ENCODE results near the gene COQ5. TPM values are rescaled to one million over a fixed set of nuclear protein-coding genes. Genes with fewer than 3 reads are reported as not detected.

COQ5 gene
- total RNA-seq, 1 experiment from 2014 or later: 14.2 TPM

DNA sequence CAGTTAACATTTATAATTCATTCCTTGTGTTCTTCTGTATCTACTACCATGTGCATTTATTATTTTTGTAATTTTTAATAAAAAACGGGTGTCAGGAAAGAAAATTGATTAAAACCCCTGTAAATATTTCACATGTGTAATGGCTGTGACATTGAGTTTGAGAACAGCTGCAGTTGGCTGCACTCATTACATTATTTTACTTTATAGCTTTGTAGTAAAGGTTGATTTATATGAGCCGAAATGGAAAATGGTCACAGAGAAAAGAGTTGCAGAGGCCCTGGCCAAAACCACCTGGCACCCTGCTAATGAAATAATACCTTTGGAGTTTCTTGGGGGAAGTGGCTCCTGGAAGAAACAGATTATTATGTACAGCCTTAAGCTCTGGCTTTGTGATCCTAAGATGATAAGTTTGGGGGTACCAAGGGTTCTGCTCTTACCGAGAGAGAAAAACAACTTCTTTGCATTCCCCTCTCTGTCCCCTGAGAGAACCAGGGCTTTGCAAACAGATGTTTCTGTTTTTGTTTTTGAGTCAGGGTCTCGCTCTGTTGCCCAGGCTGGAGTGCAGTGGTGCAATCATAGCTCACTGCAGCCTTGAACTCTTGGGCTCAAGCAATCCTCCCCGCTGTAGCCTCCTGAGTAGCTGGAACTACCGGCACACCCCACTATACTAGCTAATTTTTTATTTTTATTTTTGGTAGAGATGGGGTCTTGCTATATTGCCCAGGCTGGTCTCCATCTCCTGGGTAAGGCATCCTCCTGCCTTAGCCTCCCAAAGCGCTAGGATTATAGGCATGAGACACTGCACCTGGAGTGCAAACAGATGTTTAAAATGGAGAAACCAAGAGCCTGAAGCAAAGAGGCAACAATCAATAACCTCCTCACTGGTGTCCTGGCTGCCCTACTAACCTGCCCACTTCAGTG, 42.7 kb downstream of the COQ5 start:
- DNase-seq (ENCODE audit: low spot score): no peak

DNA sequence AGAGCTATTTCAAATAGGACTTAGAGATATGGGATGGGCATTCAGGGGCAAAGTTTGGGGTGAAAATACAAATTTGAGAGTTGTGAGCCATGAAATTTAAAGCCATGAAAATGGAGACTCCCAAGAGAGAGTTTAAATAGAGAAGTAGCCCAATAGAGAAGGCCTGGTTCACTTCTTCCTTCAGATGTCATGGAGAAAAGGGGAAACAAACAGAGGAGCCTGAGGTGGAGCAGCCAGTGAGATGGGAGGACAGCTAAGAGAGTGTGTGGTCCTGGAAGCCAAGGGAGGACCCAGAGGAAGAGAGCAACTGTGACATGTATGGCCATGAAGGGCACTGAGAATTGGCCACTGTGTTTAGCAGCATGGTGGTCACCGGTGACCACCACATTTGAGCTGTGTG, 45.3 kb downstream of the COQ5 start:
- DNase-seq (ENCODE audit: low spot score): no peak

GRCh38 chr12:120481022-120481767, 47.8 kb downstream of the COQ5 start:
- DNase-seq (ENCODE audit: low spot score): no peak

DNA sequence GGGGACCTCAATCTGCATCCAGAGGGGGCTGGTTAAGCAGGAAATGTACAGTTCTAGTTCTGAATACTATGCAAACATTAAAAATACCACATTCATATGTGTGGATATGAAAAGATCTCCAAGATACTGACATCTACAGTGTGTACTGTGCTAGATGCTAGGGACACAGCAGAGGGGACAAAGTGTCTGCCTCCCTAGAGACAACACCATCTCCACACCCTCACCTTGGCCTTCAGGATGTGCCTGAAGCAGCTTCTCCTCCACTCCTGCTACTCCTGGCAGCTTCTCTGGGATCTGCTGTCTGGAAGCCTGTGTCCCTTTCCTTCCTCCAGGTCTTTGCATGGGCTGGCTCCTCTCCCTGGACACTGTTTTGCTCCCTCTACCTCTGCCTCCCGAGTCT, 48.7 kb downstream of the COQ5 start:
- DNase-seq (ENCODE audit: low spot score): no peak

- DNase-seq (ENCODE audit: low spot score): no peak
These were observed 49.5 kb downstream of the COQ5 start for GRCh38 chr12:120479458-120479857.

GRCh38 chr12:120475643-120476042, 53.3 kb downstream of the COQ5 start:
- no peak for DNase-seq (ENCODE audit: low spot score)

DNA sequence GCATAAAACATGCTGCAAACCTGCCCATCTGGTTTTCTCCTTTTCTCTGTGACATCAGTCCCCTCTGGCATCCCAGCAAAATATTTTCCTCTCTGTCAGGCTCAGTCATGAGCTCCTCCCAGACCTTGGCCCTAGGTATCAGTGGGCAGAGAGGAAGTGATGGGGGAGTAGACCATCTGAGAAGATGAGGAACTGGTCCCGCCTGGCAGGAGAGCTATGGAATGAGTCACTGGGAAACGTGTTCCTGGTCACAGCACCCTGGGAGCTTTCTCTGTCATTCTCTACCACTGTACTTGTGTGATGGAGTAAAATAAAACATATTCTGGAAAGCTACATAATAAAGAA, 54.4 kb downstream of the COQ5 start:
- peak; percentile 90 for DNase-seq (ENCODE audit: low spot score)

DNA sequence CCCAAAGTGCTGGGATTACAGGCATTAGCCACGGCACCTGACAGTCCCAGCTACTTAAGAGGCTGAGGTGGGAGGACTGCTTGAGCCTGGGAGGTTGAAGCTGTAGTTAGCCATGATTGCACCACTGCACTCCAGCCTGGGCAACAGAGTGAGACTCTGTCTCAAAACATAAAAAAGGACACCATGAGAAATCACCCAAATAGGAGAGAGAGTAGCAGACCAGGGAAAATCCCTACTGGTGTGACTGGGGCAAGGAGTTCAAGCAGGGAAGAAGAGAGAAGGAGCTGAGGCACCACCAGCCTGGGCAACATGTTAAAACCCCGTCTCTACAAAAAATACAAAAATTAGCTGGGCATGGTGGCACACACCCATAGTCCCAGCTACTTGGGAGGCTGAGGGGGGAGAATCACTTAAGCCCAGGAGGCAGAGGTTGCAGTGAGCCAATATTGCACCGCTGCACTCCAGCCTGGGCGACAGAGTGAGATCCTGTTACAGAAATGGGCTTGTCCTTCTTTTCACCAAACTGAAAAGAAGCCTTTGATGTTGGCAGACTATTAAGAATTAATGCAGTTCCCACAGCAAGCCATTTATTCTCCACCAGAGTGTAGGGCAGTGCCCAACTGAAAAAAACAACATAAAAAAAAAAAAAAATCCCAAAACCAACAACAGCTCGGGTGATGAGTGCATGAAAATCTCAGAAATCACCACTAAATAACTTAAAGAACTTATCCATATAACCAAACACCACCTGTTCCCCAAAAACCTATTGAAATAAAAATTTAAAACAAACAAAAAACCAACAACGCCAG, 54.9 kb downstream of the COQ5 start:
- DNase-seq (ENCODE audit: low spot score): no peak

GRCh38 chr12:120472521-120472920, 56.4 kb downstream of the COQ5 start:
- DNase-seq (ENCODE audit: low spot score): no peak

DNA sequence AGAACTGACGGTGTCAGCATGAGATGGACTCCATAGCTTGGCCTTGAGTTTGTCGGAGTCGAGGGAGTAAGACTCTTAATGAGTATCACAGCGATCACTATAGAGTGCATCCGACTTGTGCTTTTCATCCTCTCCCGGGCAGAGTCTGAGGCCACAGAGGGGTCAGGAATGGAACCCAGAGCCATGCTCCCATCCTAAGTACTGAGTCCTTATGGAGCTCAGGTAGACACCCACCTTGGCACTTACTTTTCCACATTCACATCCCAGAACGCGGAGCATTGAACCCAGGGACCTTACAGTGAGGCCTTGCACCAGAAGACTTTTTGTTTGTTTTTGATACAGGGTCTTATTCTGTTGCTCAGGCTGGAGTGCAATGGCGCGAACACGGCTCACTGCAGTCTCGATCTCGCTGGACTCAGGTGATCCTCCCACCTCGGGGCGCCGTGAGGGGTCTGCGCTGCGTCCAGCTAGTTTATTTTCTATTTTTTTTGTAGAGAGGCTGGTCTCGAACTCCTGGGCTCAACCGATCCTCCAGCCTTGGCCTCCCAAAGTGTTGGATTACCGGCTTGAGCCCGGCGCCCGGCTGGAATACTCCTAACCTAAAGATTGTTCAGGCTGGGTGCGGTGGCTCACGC, 58.7 kb downstream of the COQ5 start:
- no peak for DNase-seq (ENCODE audit: low spot score)

GRCh38 chr12:120469450-120470149, 59.4 kb downstream of the COQ5 start, which contains the start of gene SRSF9:
Gene SRSF9 (minus strand): TSS chr12:120469748. CDS start chr12:120469609, 139 bp downstream.
- peak; percentile 96 for DNase-seq (ENCODE audit: low spot score)

GRCh38 chr12:120468821-120469449, 60.0 kb downstream of the COQ5 start:
- no peak for DNase-seq (ENCODE audit: low spot score)

GRCh38 chr12:120468325-120468820, 60.6 kb downstream of the COQ5 start:
- DNase-seq (ENCODE audit: low spot score): peak; percentile 56

GRCh38 chr12:120467439-120467838, 61.5 kb downstream of the COQ5 start:
- no peak for DNase-seq (ENCODE audit: low spot score)

GRCh38 chr12:120466560-120467315, 62.2 kb downstream of the COQ5 start:
- DNase-seq (ENCODE audit: low spot score): peak; percentile 52

GRCh38 chr12:120465756-120466155, 63.2 kb downstream of the COQ5 start:
- no peak for DNase-seq (ENCODE audit: low spot score)

GRCh38 chr12:120463712-120464111, 65.2 kb downstream of the COQ5 start:
- DNase-seq (ENCODE audit: low spot score): no peak

GRCh38 chr12:120462099-120462640, 66.8 kb downstream of the COQ5 start:
- no peak for DNase-seq (ENCODE audit: low spot score)

- no peak for DNase-seq (ENCODE audit: low spot score)
These were observed 68.8 kb downstream of the COQ5 start for GRCh38 chr12:120460157-120460556.

Measured in HT-29 (cell line).